ENCODE data around the gene ASS1.

The ASS1 gene

DNA sequence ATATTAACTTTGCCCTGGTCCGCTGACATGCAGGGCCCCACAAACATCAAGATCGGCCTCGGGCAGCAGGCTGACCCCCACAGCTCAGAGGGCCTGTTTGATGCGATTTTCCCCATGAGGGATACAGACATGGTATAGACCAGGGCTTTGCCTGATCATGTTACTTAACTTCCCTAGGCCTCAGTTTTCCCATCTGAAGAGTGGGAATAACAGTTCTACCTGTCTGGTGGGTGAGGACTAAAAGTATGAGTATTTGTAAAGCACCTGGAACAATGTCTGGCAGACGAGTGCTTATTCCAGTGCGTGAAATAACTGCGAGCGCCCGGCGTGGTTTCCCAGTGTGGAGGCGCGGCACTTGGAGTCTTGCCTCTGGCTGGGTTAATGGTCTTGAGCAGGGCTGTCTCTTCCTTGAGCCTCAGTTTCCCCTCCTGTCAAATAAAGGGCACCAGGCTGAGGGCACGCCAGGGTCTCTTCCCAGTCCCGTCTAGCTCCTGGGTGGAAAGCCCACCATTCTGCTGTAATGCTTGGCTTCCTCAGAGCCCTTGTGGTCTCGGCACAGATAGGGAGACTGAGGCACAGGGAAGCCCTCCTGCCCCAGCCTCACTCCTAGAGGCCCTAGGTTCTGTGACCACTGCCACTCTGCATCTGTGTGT lies 47.2 kb downstream of the ASS1 start:
- in situ Hi-C loops (cut with MboI; ENCODE audit: low sequenced_read_pairs), result no loop called here

DNA sequence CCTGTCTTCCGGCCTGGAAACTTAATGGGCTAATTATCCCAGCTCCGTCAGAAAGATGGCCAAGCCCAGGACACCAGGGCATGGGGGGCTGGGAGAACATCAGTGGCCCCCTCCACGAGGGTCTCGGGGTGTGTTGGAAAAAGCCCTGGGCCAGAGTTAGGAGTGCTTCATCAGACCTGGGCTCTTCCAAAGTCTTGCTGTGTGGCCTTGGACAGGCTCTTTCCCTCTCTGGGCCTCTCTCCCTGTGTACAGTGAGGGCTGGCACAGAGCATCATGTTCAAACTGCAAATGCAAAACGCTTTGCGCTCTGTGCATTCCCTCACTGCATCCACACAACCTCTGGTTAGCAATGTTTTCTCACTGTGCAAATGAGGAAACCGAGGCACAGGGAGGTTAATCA lies 48.3 kb downstream of the ASS1 start:
- in situ Hi-C loops (cut with MboI; ENCODE audit: low sequenced_read_pairs), result no loop called here

DNA sequence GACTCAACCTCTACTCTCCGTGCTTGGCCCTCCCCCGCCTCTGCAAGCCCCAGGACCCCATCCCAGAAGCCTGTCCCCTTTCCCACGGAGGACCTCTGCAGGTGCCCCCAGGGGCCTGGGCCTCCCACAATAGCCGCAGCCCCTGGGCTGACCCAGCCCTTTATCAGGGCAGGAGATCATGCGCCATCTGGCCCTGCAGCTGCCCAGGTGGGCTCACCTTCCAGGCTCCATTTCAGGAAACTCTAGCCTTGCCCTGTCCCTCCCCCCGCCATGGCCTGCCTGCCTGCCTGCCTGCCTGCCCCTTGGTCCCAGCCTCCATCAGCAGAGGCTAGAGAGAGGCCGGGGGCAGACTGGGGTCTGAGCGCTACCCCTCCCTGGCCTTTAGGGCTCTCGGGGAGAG lies 48.7 kb downstream of the ASS1 start:
- in situ Hi-C loops (cut with MboI; ENCODE audit: low sequenced_read_pairs), result no loop called here

DNA sequence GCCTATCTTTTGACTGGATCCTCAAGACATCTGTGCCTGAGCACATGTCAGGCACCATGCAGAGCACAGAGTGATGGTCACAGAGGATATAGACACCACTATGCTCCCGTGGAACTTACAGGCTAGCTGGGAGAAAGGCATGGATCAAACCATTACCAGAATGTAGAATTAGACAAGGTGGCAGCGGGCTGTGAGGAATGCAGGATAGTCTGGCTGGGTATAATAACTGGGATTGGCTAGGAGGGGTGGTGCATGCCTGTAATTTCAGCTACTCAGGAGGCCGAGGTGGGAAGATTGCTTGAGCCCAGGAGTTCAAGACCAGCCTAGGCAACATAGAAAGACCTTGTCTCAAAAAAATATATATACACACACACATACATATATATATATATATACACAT lies 50.3 kb downstream of the ASS1 start:
- in situ Hi-C loops (cut with MboI; ENCODE audit: low sequenced_read_pairs), result no loop called here

DNA sequence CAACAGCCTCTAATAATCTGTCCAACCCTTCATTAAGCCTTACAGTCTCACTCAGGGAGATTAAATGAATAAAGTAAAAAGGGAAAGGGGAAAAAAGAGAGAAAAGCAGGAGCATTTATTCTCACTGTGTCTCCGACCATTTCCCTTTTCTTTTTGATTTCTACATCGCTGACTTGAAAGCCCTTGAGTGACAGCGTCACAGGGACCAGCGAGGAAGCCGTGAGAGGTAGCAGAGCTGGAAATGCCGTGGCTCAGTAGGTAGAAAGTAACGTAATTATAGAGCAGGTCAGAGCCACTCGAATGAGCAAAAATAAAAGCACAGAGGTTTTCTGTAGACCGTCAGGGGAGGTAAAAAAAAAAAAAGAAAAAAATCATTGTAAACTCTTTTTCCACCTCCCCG lies 52.4 kb downstream of the ASS1 start:
- in situ Hi-C loops (cut with MboI; ENCODE audit: low sequenced_read_pairs), result no loop called here

DNA sequence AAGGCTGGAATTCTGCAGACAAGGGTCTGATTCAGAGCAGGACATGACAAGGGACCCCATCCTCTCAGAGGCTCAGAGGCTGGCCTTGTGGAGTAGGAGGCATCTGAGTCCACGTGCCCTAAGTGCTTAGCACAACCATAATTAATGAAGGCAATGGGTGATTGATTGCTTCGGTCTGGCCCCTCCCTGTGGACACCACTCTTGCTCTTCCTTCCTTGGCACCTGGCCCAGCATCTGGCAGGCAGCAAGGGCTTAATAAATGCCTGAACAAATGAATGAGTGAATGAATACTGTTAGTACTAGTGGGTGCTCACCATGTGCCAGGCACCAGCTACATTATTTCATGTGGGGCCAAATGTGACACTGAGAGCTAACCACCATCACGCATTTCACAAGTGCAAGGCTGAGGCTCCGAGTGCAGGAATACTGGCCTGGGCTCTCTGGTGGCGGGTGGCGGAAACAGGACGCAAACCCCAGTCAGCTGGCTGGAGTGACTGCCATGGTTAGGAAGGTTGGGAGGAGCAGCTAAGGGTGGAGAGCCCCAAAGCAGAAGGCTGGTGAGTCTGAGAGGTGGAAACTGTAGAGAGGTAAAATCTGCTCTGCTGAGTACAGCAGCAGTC lies 53.6 kb downstream of the ASS1 start:
- in situ Hi-C loops (cut with MboI; ENCODE audit: low sequenced_read_pairs), result no loop called here

DNA sequence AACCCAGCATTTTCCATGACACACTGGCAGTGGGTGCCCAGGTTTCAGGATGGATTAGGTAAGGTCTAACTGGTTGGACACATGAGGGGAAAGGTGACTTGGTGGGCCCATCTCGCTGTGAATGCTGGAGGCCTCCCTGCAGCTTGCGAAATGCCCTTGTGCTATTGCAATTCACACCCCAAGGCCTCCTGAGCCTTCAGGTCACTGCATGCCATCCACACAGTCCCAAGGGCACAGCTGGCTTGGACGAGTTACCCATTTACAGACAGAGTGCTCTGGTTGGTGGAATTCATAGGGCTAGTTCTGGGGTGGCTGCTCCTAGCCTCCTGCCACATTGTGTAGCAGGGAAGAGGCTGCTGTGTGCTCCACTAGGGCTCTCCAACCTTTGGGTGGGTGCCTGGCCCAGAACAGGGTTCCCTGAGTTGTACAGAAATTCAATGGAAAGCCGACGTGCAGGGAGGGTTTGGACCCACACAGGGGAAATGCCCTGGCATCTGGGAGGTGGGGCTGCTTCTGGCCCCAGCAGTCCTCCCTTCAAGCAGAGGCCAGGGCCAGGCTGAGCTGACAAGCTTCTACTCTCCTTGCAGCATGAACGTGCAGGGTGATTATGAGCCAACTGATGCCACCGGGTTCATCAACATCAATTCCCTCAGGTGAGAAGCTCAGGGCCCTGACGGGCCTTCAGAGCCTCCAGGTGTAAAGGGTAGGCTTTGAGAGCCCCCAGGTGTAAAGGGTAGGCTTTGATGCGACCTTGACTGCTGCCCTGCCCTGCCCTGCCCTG lies 54.3 kb downstream of the ASS1 start:
- in situ Hi-C loops (cut with MboI; ENCODE audit: low sequenced_read_pairs), result no loop called here

DNA sequence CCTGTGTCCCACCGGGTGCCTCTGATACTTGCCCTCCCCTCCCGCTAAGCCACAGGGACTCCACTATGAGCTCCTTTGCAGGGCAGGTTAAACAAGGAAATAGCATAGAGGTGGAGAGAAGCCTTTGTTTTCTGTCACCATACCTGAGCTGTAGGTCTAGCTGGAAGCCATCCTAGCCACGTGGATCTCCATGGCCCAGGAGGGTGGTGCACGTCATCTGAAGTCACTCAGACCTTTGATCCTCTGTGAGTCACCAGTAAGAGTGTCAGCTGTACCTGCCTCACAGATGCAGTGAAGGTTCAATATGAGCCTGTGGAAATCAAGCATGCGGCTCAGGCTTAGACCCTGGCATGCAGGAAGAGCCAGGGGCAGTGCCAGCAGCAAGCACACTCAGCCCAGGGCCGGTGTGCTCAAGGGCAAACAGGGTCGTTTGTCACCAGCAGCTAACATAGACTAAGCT lies 55.1 kb downstream of the ASS1 start:
- in situ Hi-C loops (cut with MboI; ENCODE audit: low sequenced_read_pairs), result no loop called here

DNA sequence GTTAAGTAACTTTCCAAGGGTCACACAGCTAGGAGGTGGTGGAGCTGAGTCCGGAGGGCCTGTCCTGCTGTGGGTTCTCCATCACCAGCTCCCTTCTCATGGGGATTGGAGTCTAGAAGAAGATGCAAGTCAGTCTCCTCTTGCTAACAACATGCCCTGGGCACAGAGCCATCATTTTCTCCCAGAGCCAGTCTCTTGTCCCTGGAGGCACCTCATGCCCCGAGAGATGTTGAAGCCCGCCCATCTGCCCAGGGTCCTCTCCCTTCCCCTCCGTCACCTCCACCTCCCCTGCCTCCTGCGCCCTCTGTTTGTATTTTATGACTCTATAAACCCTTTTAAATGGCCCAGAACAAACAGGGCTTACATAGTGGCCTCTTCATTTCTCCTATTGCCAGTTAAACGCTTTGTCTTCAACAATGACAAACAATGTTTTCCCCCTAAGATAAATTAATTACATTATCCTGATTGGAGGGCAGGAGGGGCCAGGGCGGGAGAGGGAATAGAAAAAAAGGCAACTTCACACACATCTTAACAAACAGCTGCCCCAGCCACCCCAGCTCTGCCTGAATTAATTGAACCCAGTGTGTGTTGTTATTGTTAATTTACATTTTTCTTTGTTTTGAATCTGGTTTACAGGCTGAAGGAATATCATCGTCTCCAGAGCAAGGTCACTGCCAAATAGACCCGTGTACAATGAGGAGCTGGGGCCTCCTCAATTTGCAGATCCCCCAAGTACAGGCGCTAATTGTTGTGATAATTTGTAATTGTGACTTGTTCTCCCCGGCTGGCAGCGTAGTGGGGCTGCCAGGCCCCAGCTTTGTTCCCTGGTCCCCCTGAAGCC lies 55.8 kb downstream of the ASS1 start:
- in situ Hi-C loops (cut with MboI; ENCODE audit: low sequenced_read_pairs), result no loop called here

DNA sequence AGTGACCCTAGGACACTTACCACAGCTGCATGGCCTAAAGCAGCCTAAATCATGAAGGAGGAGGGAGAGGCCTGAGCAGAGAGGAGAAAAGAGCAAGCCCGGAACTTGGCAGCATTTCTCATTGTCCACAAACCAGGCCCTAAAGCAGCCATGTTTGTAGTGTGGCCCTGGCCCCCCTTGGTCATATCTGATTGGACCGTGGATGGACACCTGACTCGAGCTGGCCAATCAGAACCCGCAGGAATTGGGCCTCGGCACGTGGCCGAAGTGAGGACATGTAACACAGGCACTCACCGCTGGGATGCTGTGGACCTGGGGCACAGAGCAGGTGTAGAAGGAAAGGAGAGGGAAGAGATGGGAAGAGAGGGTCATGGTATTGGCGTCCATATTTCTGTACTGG lies 56.9 kb downstream of the ASS1 start:
- in situ Hi-C loops (cut with MboI; ENCODE audit: low sequenced_read_pairs), result no loop called here

DNA sequence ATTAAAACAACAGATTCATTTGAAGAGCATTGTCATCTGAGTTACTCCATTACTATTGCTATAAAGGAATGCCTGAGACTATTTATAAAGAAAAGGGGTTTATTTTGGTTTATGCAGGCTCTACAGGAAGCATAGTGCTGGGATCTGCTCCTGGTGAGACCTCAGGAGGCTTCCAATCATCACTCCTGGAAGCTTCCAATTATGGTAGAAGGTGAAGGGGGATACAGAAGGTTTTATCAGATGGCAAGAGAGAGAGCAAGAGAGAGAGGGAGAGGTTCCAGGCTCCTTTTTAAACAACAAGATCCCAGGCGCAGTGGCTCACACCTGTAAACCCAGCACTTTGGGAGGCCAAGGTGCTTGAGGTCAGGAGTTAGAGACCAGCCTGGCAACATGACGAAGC lies 63.5 kb downstream of the ASS1 start:
- in situ Hi-C loops (cut with MboI; ENCODE audit: low sequenced_read_pairs), result no loop called here

DNA sequence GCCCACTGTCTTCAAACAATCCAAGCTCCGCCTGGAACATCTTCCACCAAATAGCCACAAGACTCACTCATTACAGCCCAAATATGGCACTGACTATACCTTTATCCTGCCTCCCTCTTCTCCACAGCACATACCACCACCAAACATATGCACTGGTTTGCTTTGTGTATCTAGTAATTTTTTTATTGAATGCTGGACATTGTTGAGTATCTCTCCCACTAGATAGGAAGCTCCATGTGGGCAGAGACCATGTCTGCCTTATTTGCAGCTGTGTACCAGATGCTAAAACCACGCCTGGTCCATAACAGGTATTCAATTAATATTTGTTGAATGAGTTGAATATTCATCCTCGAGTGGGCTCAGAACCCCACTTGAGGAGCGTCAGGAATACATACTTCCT lies 67.4 kb downstream of the ASS1 start:
- in situ Hi-C loops (cut with MboI; ENCODE audit: low sequenced_read_pairs), result no loop called here

DNA sequence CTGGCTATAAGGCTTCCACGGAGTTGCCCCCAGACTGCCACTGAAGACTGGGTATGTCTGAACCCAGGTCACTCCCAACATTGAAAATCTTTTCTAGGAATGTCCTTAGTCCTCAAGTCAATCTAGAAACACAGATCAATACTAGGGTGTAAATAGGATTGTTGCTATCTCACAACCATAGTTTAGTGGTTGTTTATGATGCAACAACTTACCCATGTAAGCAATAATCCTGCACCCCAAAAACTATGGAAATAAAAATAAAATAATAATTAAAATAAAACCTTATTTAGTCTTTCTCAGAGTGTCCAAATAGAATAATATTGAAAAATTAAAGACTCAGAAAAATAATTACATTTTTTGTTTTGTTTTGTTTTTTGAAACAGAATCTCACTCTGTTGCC lies 68.3 kb downstream of the ASS1 start:
- in situ Hi-C loops (cut with MboI; ENCODE audit: low sequenced_read_pairs), result no loop called here

DNA sequence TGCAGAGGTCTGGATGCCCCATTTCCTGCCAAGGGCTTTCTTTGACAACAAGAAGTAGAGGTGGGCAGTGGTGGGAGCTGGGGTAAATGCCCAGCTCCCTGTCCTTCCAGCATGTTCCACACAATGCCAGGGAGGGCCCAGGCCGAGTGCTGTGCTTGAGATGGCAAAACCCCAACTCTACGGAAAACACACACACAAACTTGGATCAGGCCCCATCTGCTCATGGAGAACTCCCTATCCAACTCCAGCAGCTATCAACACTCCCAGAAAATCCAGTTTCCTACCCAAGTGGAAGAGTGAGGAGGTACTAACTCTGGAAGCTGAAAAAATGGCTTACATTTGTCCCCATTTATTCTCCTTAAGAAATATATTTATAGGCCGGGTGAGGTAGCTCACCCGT lies 73.5 kb downstream of the ASS1 start:
- in situ Hi-C loops (cut with MboI; ENCODE audit: low sequenced_read_pairs), result no loop called here

DNA sequence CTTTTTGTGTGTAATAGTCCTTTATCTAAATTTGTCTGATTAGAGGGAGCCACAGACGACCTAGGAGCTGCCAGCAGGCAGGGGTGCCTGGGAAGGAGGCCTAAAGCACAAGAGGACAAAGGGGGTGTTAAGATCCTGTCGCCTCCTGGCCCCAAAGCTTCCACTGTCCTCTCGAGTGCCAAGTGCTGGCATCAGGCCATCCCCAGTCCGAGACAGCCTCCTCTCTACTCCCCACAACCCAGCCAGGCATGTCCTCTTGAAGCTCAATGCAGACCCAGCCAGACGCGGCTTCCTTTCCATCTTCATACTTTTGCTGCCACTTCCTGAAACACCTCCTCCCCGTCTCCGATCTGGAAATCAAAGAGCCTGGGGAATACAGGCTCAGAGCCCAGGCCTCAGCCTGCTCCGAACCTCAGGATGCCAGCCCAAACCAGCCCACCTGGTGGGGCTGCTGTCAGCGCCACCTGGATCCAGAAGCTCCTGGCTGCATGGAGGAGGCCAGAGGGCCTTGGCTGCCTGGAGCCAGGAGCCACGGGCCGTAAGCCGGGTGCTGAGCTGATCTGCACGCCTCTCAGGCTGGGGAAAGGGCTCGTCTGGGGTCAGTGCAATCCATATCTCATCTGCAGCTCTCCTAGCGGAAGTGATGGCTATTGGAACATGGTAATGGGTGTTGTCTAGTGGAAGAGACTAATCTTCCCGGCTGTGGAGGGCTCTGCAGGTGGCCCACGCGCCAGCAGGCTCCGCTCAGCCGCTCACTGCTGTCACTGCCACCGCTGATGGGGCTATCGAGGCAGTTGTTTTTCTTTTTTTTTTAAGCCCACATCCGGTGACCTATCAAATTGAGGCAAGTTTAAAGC lies 74.4 kb downstream of the ASS1 start:
- in situ Hi-C loops (cut with MboI; ENCODE audit: low sequenced_read_pairs), result no loop called here

DNA sequence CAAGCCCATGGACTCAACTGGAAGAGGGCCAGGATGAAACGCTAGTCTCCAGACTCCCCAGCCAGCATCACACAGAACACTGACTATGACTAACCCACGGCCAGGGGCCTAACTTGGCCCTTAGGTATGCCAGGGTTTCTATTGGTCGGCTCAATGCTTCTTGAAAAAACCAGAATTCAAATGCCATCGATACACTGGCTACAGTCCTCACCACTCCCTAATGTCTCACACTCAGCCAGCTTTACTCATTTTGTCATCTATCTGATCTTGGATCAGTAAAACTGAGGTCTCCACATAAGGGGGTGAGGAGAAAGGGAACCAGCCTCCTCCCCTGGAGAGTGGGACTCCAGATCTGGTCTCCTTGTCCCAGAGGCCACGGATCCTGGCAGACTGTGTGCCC lies 75.2 kb downstream of the ASS1 start:
- in situ Hi-C loops (cut with MboI; ENCODE audit: low sequenced_read_pairs), result no loop called here

DNA sequence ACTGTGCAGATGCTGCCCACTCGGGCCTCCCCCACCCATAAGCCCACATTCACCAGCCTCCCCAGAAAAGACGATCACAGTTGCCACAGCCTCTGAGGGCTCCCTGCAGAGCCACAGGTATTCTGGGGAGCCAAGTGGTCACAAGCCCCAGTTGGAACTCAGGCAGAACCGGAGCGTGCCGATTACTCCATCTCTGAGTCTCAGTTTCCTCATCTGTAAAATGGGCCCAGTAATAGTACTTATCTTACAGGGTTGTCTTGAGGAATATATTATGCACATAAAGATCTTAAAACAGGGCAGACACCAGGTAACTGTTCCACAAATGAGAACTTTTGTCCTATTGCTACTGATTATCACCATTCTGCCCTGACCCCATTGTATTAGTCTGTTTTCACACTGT lies 77.0 kb downstream of the ASS1 start:
- in situ Hi-C loops (cut with MboI; ENCODE audit: low sequenced_read_pairs), result no loop called here

DNA sequence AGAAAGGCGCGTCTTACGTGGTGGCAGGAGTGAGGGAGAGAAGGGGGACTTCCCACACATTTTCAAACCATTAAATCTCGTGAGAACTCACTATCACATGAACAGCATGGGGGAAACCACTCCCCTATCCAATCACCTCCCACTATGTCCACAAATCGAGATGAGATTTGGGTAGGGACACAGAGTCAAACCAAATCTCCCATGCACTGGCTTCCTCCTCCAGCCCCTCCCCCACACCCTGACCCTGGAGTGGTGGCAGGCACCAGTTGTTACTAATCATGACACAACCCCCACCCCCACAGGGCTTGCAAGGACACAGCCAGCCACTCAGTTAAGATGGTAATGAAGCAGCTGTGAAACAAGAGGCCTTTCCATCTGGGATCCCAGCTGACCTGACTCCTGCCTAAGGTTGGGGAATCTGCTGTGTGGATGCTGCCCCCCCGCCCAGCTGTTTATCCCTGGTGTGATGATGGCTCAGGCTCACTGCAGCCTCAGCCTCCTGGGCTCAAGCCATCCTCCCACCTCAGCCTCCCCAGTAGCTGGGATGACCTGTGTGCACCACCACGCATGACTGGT lies 77.6 kb downstream of the ASS1 start:
- in situ Hi-C loops (cut with MboI; ENCODE audit: low sequenced_read_pairs), result no loop called here

DNA sequence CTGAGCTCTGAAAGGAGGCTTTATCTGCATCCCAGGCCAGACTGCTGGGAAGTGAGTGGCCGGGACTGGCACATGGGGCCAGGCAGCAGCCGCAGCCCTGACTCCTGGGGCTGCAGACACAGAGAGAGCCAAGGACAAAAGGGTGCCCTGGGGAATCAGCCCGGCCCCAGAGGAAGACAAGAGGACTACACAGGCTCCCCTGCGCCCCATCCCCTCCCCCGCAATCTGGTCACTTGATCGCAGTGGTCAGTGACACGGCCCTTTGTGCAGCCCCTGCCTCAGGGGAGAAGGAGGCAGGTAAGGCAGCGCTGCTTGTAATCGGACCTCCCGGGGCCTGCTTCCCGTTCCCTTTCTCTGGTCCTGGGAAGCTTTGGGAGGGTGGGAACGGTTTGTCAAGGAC lies 79.2 kb downstream of the ASS1 start:
- in situ Hi-C loops (cut with MboI; ENCODE audit: low sequenced_read_pairs), result no loop called here

DNA sequence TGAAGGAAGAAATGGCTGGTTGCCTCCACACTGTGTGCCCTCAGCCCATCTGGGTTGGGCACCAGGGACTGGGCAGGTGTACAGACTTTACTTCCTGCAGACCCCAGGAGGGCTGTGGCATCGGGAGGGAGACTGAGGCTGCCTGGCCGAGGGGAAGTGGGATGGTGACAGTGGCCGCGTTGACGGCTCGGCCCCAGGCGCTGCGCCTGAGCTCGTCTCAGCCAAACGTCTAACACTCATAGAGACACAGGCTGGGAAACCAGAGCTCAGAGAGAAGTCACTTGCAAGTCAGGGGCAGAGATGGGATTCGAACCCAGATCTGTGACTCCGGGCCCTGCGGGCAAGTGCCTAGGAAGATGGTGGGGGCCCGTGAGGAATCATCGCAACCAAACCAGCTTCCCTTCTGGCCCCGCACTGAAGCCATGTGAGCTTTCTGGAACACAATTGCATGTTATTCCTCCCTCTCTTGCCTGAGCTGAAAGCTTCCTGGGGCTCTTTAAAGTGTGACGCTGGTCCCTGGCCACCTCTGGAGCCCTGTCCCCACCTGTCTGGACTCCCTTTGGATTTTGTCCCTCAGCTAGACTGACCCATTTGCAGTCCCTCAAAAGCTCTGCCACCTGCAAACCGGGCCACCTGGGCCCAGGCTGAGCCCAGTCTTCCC lies 81.6 kb downstream of the ASS1 start:
- in situ Hi-C loops (cut with MboI; ENCODE audit: low sequenced_read_pairs), result no loop called here

All from HL-60/S4 treated with phorbol 12-myristate 13-acetate at 8.2 ng/mL for 4 days and 3 days (cell line).